H9 (cell line): ENCODE results near the gene NEXN. TPM values are rescaled to one million over a fixed set of nuclear protein-coding genes. Genes with fewer than 3 reads are reported as not detected.

Source experiments
- DNase-seq: peaks from one replicate; pipeline ENCODE4 v3.0.0-alpha.2; 2017
- H2AFZ ChIP-seq: one replicate; pipeline ENCODE4 v1.6.1; 2013; ENCODE audit warnings: mild to moderate bottlenecking, low read length, control low read depth, moderate library complexity
- H2AK5ac ChIP-seq: 2 replicates; pipeline ENCODE4 v1.6.1; 2013; ENCODE audit warnings: low read length, control low read depth, mixed read lengths; ENCODE audit not compliant: insufficient read length
- H2BK120ac ChIP-seq: one replicate; pipeline ENCODE4 v1.6.1; 2013; ENCODE audit warnings: low read depth, mild to moderate bottlenecking, low read length, control low read depth, inconsistent platforms; ENCODE audit not compliant: poor library complexity, severe bottlenecking
- H2BK12ac ChIP-seq: 2 replicates; pipeline ENCODE4 v1.6.1; 2013; ENCODE audit warnings: low read length, control low read depth, mixed read lengths, low read depth; ENCODE audit not compliant: insufficient read length
- H2BK15ac ChIP-seq: 2 replicates; pipeline ENCODE4 v1.6.1; 2013; ENCODE audit warnings: low read depth, low read length, control low read depth
- H2BK20ac ChIP-seq: one replicate; pipeline ENCODE4 v1.6.1; 2013; ENCODE audit warnings: low read depth, mild to moderate bottlenecking, low read length, control low read depth, inconsistent platforms; ENCODE audit not compliant: poor library complexity, severe bottlenecking
- H2BK5ac ChIP-seq: 2 replicates; pipeline ENCODE4 v1.6.1; 2013; ENCODE audit warnings: low read length, control low read depth, mixed read lengths; ENCODE audit not compliant: insufficient read length
- H3K14ac ChIP-seq: 2 replicates; pipeline ENCODE4 v1.6.1; 2013; ENCODE audit warnings: low read length, control low read depth; ENCODE audit not compliant: insufficient read depth
- H3K18ac ChIP-seq: 2 replicates; pipeline ENCODE4 v1.6.1; 2013; ENCODE audit warnings: low read depth, mild to moderate bottlenecking, mixed read lengths, low read length, control low read depth; ENCODE audit not compliant: insufficient read length
- H3K23ac ChIP-seq: 2 replicates; pipeline ENCODE4 v1.6.1; 2013; ENCODE audit warnings: low read length, control low read depth, mixed read lengths, low read depth; ENCODE audit not compliant: insufficient read length
- H3K23me2 ChIP-seq: 2 replicates; pipeline ENCODE4 v1.6.1; 2013; ENCODE audit warnings: low read depth, mild to moderate bottlenecking, mixed read lengths, low read length, control low read depth; ENCODE audit not compliant: insufficient read length, poor library complexity, severe bottlenecking
- H3K27ac ChIP-seq: 2 replicates; pipeline ENCODE4 v1.5.1; 2013; ENCODE audit warnings: low read length, control low read depth, mixed read lengths, low read depth; ENCODE audit not compliant: insufficient read length
- H3K27me3 ChIP-seq: 2 replicates; pipeline ENCODE4 v1.6.1; 2013; ENCODE audit warnings: low read length, control low read depth, inconsistent platforms; ENCODE audit not compliant: insufficient read depth
- H3K4ac ChIP-seq: 2 replicates; pipeline ENCODE4 v1.6.1; 2013; ENCODE audit warnings: low read depth, mild to moderate bottlenecking, control low read depth, inconsistent platforms, low read length, moderate library complexity
- H3K4me1 ChIP-seq: 2 replicates; pipeline ENCODE4 v1.6.1; 2013; ENCODE audit warnings: low read length, control low read depth, inconsistent platforms; ENCODE audit not compliant: insufficient read depth
- H3K4me2 ChIP-seq: 2 replicates; pipeline ENCODE4 v1.6.1; 2013; ENCODE audit warnings: low read length, control low read depth, mixed read lengths; ENCODE audit not compliant: insufficient read length, insufficient read depth
- H3K56ac ChIP-seq: 2 replicates; pipeline ENCODE4 v1.6.1; 2013; ENCODE audit warnings: low read depth, mild to moderate bottlenecking, mixed read lengths, low read length, control low read depth; ENCODE audit not compliant: insufficient read length
- H3K79me1 ChIP-seq: 2 replicates; pipeline ENCODE4 v1.6.1; 2013; ENCODE audit warnings: low read depth, mild to moderate bottlenecking, moderate library complexity, low read length, control low read depth, inconsistent platforms; ENCODE audit not compliant: insufficient read depth, poor library complexity, severe bottlenecking
- H3K79me2 ChIP-seq: 2 replicates; pipeline ENCODE4 v1.6.1; 2013; ENCODE audit warnings: low read length, control low read depth, inconsistent platforms; ENCODE audit not compliant: insufficient read depth
- H3K9ac ChIP-seq: 2 replicates; pipeline ENCODE4 v1.6.1; 2013; ENCODE audit warnings: low read length, control low read depth, mixed read lengths; ENCODE audit not compliant: insufficient read length; ENCODE audit errors: extremely low read depth
- H3K9me3 ChIP-seq: one replicate; pipeline ENCODE4 v1.6.1; 2013; ENCODE audit warnings: low read depth, low read length, inconsistent platforms; ENCODE audit not compliant: control insufficient read depth
- H3T11ph ChIP-seq: one replicate; pipeline ENCODE4 v1.6.1; 2013; ENCODE audit warnings: mild to moderate bottlenecking, low read length, control low read depth, inconsistent platforms
- H4K20me1 ChIP-seq: one replicate; pipeline ENCODE4 v1.6.1; 2013; ENCODE audit not compliant: control insufficient read depth, insufficient read length, insufficient read depth
- H4K5ac ChIP-seq: 2 replicates; pipeline ENCODE4 v1.6.1; 2013; ENCODE audit warnings: low read depth, mild to moderate bottlenecking, mixed read lengths, low read length, control low read depth; ENCODE audit not compliant: insufficient read length
- H4K8ac ChIP-seq: replicated peaks from 2 replicates; pipeline ENCODE4 v1.6.1; 2013; ENCODE audit warnings: low read length, control low read depth, mixed read lengths, low read depth; ENCODE audit not compliant: insufficient read length
- H4K91ac ChIP-seq: 2 replicates; pipeline ENCODE4 v1.6.1; 2013; ENCODE audit warnings: low read depth, mild to moderate bottlenecking, moderate library complexity, mixed read lengths, low read length, control low read depth; ENCODE audit not compliant: insufficient read length
- H3K27ac Mint-ChIP-seq, 3 experiments: 2 replicates in 2 of 3; 3 replicates in 1 of 3; pipeline ENCODE4 v1.8.0; 2020 to 2021; ENCODE audit warnings: mixed read lengths in 3 of 3, mild to moderate bottlenecking in 1 of 3, moderate library complexity in 1 of 3
- H3K27me3 Mint-ChIP-seq: 2 replicates; pipeline ENCODE4 v1.8.0; 2021; ENCODE audit warnings: low read depth, mild to moderate bottlenecking, moderate library complexity, mixed read lengths
- H3K36me3 Mint-ChIP-seq, 3 experiments: 2 replicates in 2 of 3; 3 replicates in 1 of 3; pipeline ENCODE4 v1.8.0; 2020 to 2021; ENCODE audit warnings: low read depth in 3 of 3, mixed read lengths in 3 of 3; ENCODE audit not compliant: insufficient read depth in 1 of 3
- H3K4me1 Mint-ChIP-seq, 2 experiments: 2 replicates each; pipeline ENCODE4 v1.8.0; 2020; ENCODE audit warnings: mixed read lengths in 2 of 2
- H3K4me3 Mint-ChIP-seq, 2 experiments: 2 replicates in 1 of 2; 3 replicates in 1 of 2; pipeline ENCODE4 v1.8.0; 2020 to 2021; ENCODE audit warnings: mild to moderate bottlenecking in 2 of 2, mixed read lengths in 2 of 2, moderate library complexity in 1 of 2
- H3K9me3 Mint-ChIP-seq, 2 experiments: 2 replicates in 1 of 2; 3 replicates in 1 of 2; pipeline ENCODE4 v1.8.0; 2020; ENCODE audit warnings: mild to moderate bottlenecking in 2 of 2, mixed read lengths in 2 of 2, moderate library complexity in 1 of 2
- WGBS: extraction: QIAGEN DNeasy Blood & Tissue Kit; methylation state at CpG from one replicate; pipeline ENCODE4 v1.1.7; 2013; ENCODE audit warnings: missing lambda C conversion rate, low lambda C conversion rate, mixed read lengths; ENCODE audit not compliant: insufficient read length; ENCODE audit errors: extremely low coverage; 5-methylcytosine and 5-hydroxymethylcytosine counted together
- total RNA-seq: library from RNA; stranded (reverse); gene quantifications from 2 replicates; pipeline ENCODE4 v1.2.1, GENCODE V29; 2021
- TF ChIP-seq, protein P1 (sequence below): fragments of 200-600 bp; sonication (generic); conservative IDR thresholded peaks from 3 replicates; pipeline ENCODE4 v1.8.0; 2021; ENCODE audit warnings: antibody characterized with exemption, mild to moderate bottlenecking

Gene NEXN
- total RNA-seq, 1 experiment from 2014 or later, result 3.2 TPM

- Histone ChIP-seq H3K9me3 (no peaks in the 10 kb centered on the region), H3T11ph (no peak overlapping the region), H4K20me1 (no peaks in the 10 kb centered on the region), H3K4me2 (no peak overlapping the region), H3K79me1 (no peaks in the 10 kb centered on the region), H3K56ac (no peak overlapping the region), H2BK12ac (no peak overlapping the region), H3K27ac (no peak overlapping the region), H2BK20ac (no peak overlapping the region), H3K27me3 (no peaks in the 10 kb centered on the region), H3K4me1 (no peaks in the 10 kb centered on the region), H3K4ac (no peak overlapping the region), H2BK120ac (no peak overlapping the region), H3K79me2 (no peaks in the 10 kb centered on the region), H3K18ac (no peak overlapping the region), H3K9ac (no peak overlapping the region), H4K5ac (no peak overlapping the region), H3K14ac (no peak overlapping the region), H2AK5ac (no peak overlapping the region), H4K8ac (no peak overlapping the region), H2AFZ (no peak overlapping the region), H2BK15ac (no peak overlapping the region), H4K91ac (no peak overlapping the region), H3K23me2 (no peaks in the 10 kb centered on the region), H3K23ac (no peak overlapping the region), H2BK5ac (no peak overlapping the region)
- Mint-ChIP-seq H3K4me1 (no peaks in the 10 kb centered on the region), H3K27me3 (no peaks in the 10 kb centered on the region), H3K4me3 (no peak overlapping the region), H3K36me3 (no peaks in the 10 kb centered on the region), H3K27ac (peak overlapping the region in 2 of 3 experiments; percentile 1 to 8; a peak in 1 of 7 replicates), H3K9me3 (no peaks in the 10 kb centered on the region)
- DNase-seq, result no peak
- TF ChIP-seq, protein P1, sequence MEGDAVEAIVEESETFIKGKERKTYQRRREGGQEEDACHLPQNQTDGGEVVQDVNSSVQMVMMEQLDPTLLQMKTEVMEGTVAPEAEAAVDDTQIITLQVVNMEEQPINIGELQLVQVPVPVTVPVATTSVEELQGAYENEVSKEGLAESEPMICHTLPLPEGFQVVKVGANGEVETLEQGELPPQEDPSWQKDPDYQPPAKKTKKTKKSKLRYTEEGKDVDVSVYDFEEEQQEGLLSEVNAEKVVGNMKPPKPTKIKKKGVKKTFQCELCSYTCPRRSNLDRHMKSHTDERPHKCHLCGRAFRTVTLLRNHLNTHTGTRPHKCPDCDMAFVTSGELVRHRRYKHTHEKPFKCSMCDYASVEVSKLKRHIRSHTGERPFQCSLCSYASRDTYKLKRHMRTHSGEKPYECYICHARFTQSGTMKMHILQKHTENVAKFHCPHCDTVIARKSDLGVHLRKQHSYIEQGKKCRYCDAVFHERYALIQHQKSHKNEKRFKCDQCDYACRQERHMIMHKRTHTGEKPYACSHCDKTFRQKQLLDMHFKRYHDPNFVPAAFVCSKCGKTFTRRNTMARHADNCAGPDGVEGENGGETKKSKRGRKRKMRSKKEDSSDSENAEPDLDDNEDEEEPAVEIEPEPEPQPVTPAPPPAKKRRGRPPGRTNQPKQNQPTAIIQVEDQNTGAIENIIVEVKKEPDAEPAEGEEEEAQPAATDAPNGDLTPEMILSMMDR, result no peak
- WGBS, result no CpG with 5 or more reads among the region's 1 CpG
These were observed 17.2 kb downstream of the NEXN start for GRCh38 chr1:77905603-77906002.
